HEK293T (cell line): Measurements from ENCODE around the gene NOS3.
A peak's percentile ranks its signal among the peaks of the same experiment; 100 is the strongest.

ENCODE experiments used
- CTCF ChIA-PET: fragments of 350-600 bp; formaldehyde crosslinking; extraction: SDS; loops from one replicate; lab custom pipeline; 2021; ENCODE audit warnings: antibody characterized with exemption, inconsistent platforms; lab: Yijun Ruan, JAX
- POLR2A ChIA-PET: fragments of 350-600 bp; formaldehyde crosslinking; extraction: SDS; loops from one replicate; lab custom pipeline; 2020; ENCODE audit warnings: antibody characterized with exemption, inconsistent platforms; lab: Yijun Ruan, JAX
- DNase-seq: peaks from one replicate; pipeline ENCODE4 v3.0.0; 2012; ENCODE audit warnings: mixed read lengths; ENCODE audit errors: extremely low spot score
- ARNT ChIP-seq: fragments of 450-650 bp; IDR thresholded peaks from 2 replicates; pipeline ENCODE4 v1.6.1; 2017; ENCODE audit warnings: mild to moderate bottlenecking
- BHLHE40 ChIP-seq: fragments of 450-650 bp; IDR thresholded peaks from 2 replicates; pipeline ENCODE4 v1.6.1; 2016; ENCODE audit warnings: mild to moderate bottlenecking, moderate library complexity, borderline replicate concordance
- CTBP1 ChIP-seq: fragments of 450-650 bp; IDR thresholded peaks from 2 replicates; pipeline ENCODE4 v1.6.1; 2016; ENCODE audit warnings: borderline replicate concordance
- ELF4 ChIP-seq: fragments of 450-650 bp; IDR thresholded peaks from 2 replicates; pipeline ENCODE4 v1.6.1; 2017; ENCODE audit warnings: antibody characterized with exemption
- FOXA1 ChIP-seq: fragments of 450-650 bp; IDR thresholded peaks from 2 replicates; pipeline ENCODE4 v1.6.1; 2016; ENCODE audit warnings: mild to moderate bottlenecking
- FOXK2 ChIP-seq: fragments of 450-650 bp; IDR thresholded peaks from 2 replicates; pipeline ENCODE4 v1.6.1; 2016; ENCODE audit warnings: mild to moderate bottlenecking
- FOXM1 ChIP-seq: fragments of 450-650 bp; IDR thresholded peaks from 2 replicates; pipeline ENCODE4 v1.6.1; 2017; ENCODE audit warnings: mild to moderate bottlenecking, borderline replicate concordance
- HDGF ChIP-seq: fragments of 450-650 bp; IDR thresholded peaks from 2 replicates; pipeline ENCODE4 v1.6.1; 2017; ENCODE audit warnings: antibody characterized with exemption, borderline replicate concordance
- L3MBTL2 ChIP-seq: fragments of 450-650 bp; conservative IDR thresholded peaks from 2 replicates; pipeline ENCODE4 v1.6.1; 2016; ENCODE audit warnings: mild to moderate bottlenecking
- LEF1 ChIP-seq: fragments of 450-650 bp; IDR thresholded peaks from 2 replicates; pipeline ENCODE4 v1.6.1; 2017; ENCODE audit warnings: mild to moderate bottlenecking, borderline replicate concordance
- NFRKB ChIP-seq: fragments of 450-650 bp; IDR thresholded peaks from 2 replicates; pipeline ENCODE4 v1.6.1; 2016; ENCODE audit warnings: mild to moderate bottlenecking, moderate library complexity
- PKNOX1 ChIP-seq: fragments of 450-650 bp; IDR thresholded peaks from 2 replicates; pipeline ENCODE4 v1.6.1; 2016
- SP1 ChIP-seq: fragments of 450-650 bp; IDR thresholded peaks from 2 replicates; pipeline ENCODE4 v1.6.1; 2017
- SUZ12 ChIP-seq: fragments of 450-650 bp; IDR thresholded peaks from 2 replicates; pipeline ENCODE4 v1.6.1; 2016; ENCODE audit warnings: mild to moderate bottlenecking
- TARDBP ChIP-seq: fragments of 450-650 bp; IDR thresholded peaks from 2 replicates; pipeline ENCODE4 v1.6.1; 2016
- ZNF384 ChIP-seq: fragments of 450-650 bp; IDR thresholded peaks from 2 replicates; pipeline ENCODE4 v1.6.1; 2016

The NOS3 gene

GRCh38 chr7:150982351-150982750 lies 8.5 kb upstream of the NOS3 start:
- TF ChIP-seq SP1, result no peak
- TF ChIP-seq ELF4, result no peak
- ChIA-PET POLR2A (no interaction called here), CTCF (no interaction called here)
- no peak for DNase-seq

- ChIA-PET POLR2A (no interaction called here), CTCF (interaction anchor here (0.5 to 4.5 kb wide), 10 partner anchors 8 to 772 kb away, joined by 3 to 51 read pairs (median 6); no protein-coding TSS in a partner anchor)
- TF ChIP-seq PKNOX1, result no peak
- no peak for TF ChIP-seq FOXK2
- TF ChIP-seq CTBP1, result no peak
- TF ChIP-seq TARDBP, result no peak
- DNase-seq, result peak; percentile 68
These were observed 6.9 kb upstream of the NOS3 start for GRCh38 chr7:150983893-150984368.

- CTCF ChIA-PET, result interaction anchor here (0.6 to 4.5 kb wide), 23 partner anchors 9 to 205 kb away, joined by 3 to 51 read pairs (median 4); no protein-coding TSS in a partner anchor
- TF ChIP-seq PKNOX1 (no peak), LEF1 (no peak), BHLHE40 (no peak), NFRKB (no peak), ARNT (no peak), FOXA1 (no peak), CTBP1 (no peak), L3MBTL2 (no peak), TARDBP (no peak), ZNF384 (no peak), FOXK2 (no peak), SUZ12 (no peak), FOXM1 (no peak)
- POLR2A ChIA-PET, result no interaction called here
These were observed 4.7 kb upstream of the NOS3 start for GRCh38 chr7:150986099-150986512.

GRCh38 chr7:150986556-150986955 lies 4.3 kb upstream of the NOS3 start:
- ChIA-PET CTCF (interaction anchor here (0.7 to 4.5 kb wide), 12 partner anchors 19 to 206 kb away, joined by 3 to 51 read pairs (median 4); no protein-coding TSS in a partner anchor), POLR2A (no interaction called here)
- TF ChIP-seq FOXK2 (no peak), L3MBTL2 (no peak), SP1 (no peak), FOXA1 (no peak), TARDBP (no peak), BHLHE40 (no peak), FOXM1 (no peak), ARNT (no peak), LEF1 (no peak), CTBP1 (no peak), ZNF384 (no peak), ELF4 (no peak), HDGF (no peak), SUZ12 (no peak), PKNOX1 (no peak), NFRKB (no peak)
- no peak for DNase-seq

More at GRCh38 chr7:150986099-150986512, 4.7 kb upstream of the NOS3 start:
- DNase-seq, result peak; percentile 76

- peak; percentile 93 for DNase-seq
- ChIA-PET CTCF (interaction anchor here (0.7 to 1.3 kb wide), 6 partner anchors 8 to 219 kb away, joined by 3 to 7 read pairs (median 4); no protein-coding TSS in a partner anchor), POLR2A (no interaction called here)
- TF ChIP-seq FOXM1, result no peak
- TF ChIP-seq NFRKB, result no peak
- TF ChIP-seq CTBP1, result peak; percentile 20; the same call in 1 of the 2 replicates
- TF ChIP-seq LEF1, result no peak
These were observed 2.3 kb upstream of the NOS3 start for GRCh38 chr7:150988230-150989226.

GRCh38 chr7:150989456-150989855 lies 1.4 kb upstream of the NOS3 start:
- ChIA-PET POLR2A (no interaction called here), CTCF (interaction anchor here (0.7 to 1.3 kb wide), 5 partner anchors 9 to 88 kb away, joined by 3 to 7 read pairs (median 4); no protein-coding TSS in a partner anchor)
- TF ChIP-seq ELF4 (no peak), SUZ12 (no peak), FOXK2 (no peak), ARNT (no peak), CTBP1 (no peak), L3MBTL2 (no peak), ZNF384 (no peak), BHLHE40 (no peak), HDGF (no peak), TARDBP (no peak), FOXA1 (no peak), NFRKB (no peak), FOXM1 (no peak), SP1 (no peak), LEF1 (no peak), PKNOX1 (no peak)
- DNase-seq, result no peak
